K562 (cell line): ENCODE results near the gene TMEM217. TPM values are rescaled to one million over a fixed set of nuclear protein-coding genes. Genes with fewer than 3 reads are reported as not detected.
A peak's percentile ranks its signal among the peaks of the same experiment; 100 is the strongest.

Experiments used
- BCOR ChIP-seq: fragments of 450-650 bp; IDR thresholded peaks from 2 replicates; pipeline ENCODE4 v1.6.1; 2016
- BRF1 ChIP-seq: IDR thresholded peaks from 3 replicates; pipeline ENCODE4 v1.6.1; 2011; ENCODE audit warnings: borderline replicate concordance, mild to moderate bottlenecking; ENCODE audit not compliant: insufficient read length; ENCODE audit errors: extremely low read depth
- CEBPG ChIP-seq, 3 experiments: fragments of 200-800 bp in 1 of 3; sonication (Bioruptor generic) in 1 of 3; sonication (generic) in 1 of 3; formaldehyde crosslinking in 1 of 3; IDR thresholded peaks in 2 of 3; conservative IDR thresholded peaks in 1 of 3; 2 replicates each; pipeline versions ENCODE4 v1.6.1 to v1.8.0; 2016 to 2022; ENCODE audit warnings: missing compliant biosample characterization in 2 of 3, missing genetic modification characterization in 2 of 3, mild to moderate bottlenecking in 1 of 3, missing genetic modification reagents in 1 of 3
- CTBP1 ChIP-seq: fragments of 450-650 bp; IDR thresholded peaks from 2 replicates; pipeline ENCODE4 v1.6.1; 2016; ENCODE audit warnings: borderline replicate concordance
- EHMT2 ChIP-seq: fragments of 450-650 bp; IDR thresholded peaks from 2 replicates; pipeline ENCODE4 v1.6.1; 2018; ENCODE audit warnings: antibody characterized with exemption
- HIVEP1 ChIP-seq: fragments of 250-450 bp; sonication (Bioruptor Pico); IDR thresholded peaks from 2 replicates; pipeline ENCODE4 v1.4.0; 2020; ENCODE audit warnings: mild to moderate bottlenecking
- JUN ChIP-seq, 2 experiments: sonication (generic) in 1 of 2; formaldehyde crosslinking in 1 of 2; IDR thresholded peaks; 2 replicates each; pipeline versions ENCODE4 v1.6.1 to v1.8.0; 2012 to 2022; ENCODE audit warnings: borderline replicate concordance in 2 of 2, mild to moderate bottlenecking in 2 of 2, improper control_type of control experiment in 1 of 2, low read depth in 1 of 2, low read length in 1 of 2, missing genetic modification reagents in 1 of 2
- KDM2B ChIP-seq: fragments of 250-450 bp; sonication (Bioruptor Pico); IDR thresholded peaks from 2 replicates; pipeline ENCODE4 v1.8.0; 2021; ENCODE audit warnings: mild to moderate bottlenecking, moderate library complexity
- KDM5B ChIP-seq: fragments of 200-600 bp; sonication (generic); IDR thresholded peaks from 2 replicates; pipeline ENCODE4 v1.6.1; 2012; ENCODE audit warnings: low read depth, mild to moderate bottlenecking, moderate library complexity, low read length, control low read depth, inconsistent platforms; ENCODE audit not compliant: insufficient replicate concordance
- MTA3 ChIP-seq: fragments of 450-650 bp; formaldehyde crosslinking; IDR thresholded peaks from 2 replicates; pipeline ENCODE4 v1.6.1; 2017; ENCODE audit warnings: mild to moderate bottlenecking, borderline replicate concordance
- POLR2B ChIP-seq: fragments of 450-650 bp; IDR thresholded peaks from 2 replicates; pipeline ENCODE4 v1.6.1; 2018; ENCODE audit warnings: low read depth; ENCODE audit not compliant: partially characterized antibody
- SOX6 ChIP-seq: fragments of 450-650 bp; IDR thresholded peaks from 2 replicates; pipeline ENCODE4 v1.6.1; 2014; ENCODE audit warnings: mild to moderate bottlenecking
- SPI1 ChIP-seq: IDR thresholded peaks from 2 replicates; pipeline ENCODE4 v1.6.1; 2011; ENCODE audit warnings: low read depth, low read length, control low read depth, borderline replicate concordance
- ZBTB17 ChIP-seq: fragments of 450-650 bp; formaldehyde crosslinking; IDR thresholded peaks from 2 replicates; pipeline ENCODE4 v1.4.0; 2020; ENCODE audit warnings: mild to moderate bottlenecking
- ZNF253 ChIP-seq: fragments of 250-450 bp; sonication (Bioruptor Pico); conservative IDR thresholded peaks from 2 replicates; pipeline ENCODE4 v1.6.1; 2021; ENCODE audit warnings: mild to moderate bottlenecking
- ZNF445 ChIP-seq: fragments of 250-450 bp; sonication (Bioruptor Pico); IDR thresholded peaks from 2 replicates; pipeline ENCODE4 v1.4.0; 2020; ENCODE audit warnings: low read depth, mild to moderate bottlenecking, moderate library complexity
- ZNF766 ChIP-seq: fragments of 200-800 bp; sonication (Bioruptor generic); conservative IDR thresholded peaks from 2 replicates; pipeline ENCODE4 v1.6.1; 2016; ENCODE audit warnings: missing genetic modification characterization, missing compliant biosample characterization
- polyA plus RNA-seq, 8 experiments: library from polyadenylated mRNA; depleted of rRNA in 4 of 8; stranded (reverse) in 5 of 8; unstranded in 3 of 8; fragments of >200 nt; fragmentation: Nextera tagmentation in 2 of 8; fragmentation: Illumina TruSeq in 1 of 8; extraction: Ambion mirVana in 2 of 8; extraction: Trizol in 1 of 8; gene quantifications; 2 replicates each; pipeline versions ENCODE4 v1.2.1 to v1.2.3, GENCODE V29; 2011 to 2014; ENCODE audit warnings: inconsistent platforms in 1 of 8, missing spikeins in 1 of 8
- total RNA-seq, 7 experiments: library from RNA; depleted of rRNA in 6 of 7; stranded (reverse); fragments of >200 nt in 6 of 7; fragmentation: Illumina TruSeq in 2 of 7; extraction: Trizol in 2 of 7; gene quantifications; 2 replicates each; pipeline versions ENCODE4 v1.2.1 to v1.2.3, GENCODE V29; 2011 to 2021; ENCODE audit warnings: low replicate concordance in 1 of 7
- TF ChIP-seq, protein P1 (sequence below): fragments of 200-800 bp; sonication (Bioruptor generic); IDR thresholded peaks from 2 replicates; pipeline ENCODE4 v1.6.1; 2016; ENCODE audit warnings: missing genetic modification characterization, missing compliant biosample characterization
- TF ChIP-seq, protein P2 (sequence below), 2 experiments: IDR thresholded peaks; 2 replicates each; pipeline ENCODE4 v1.6.1; 2011; ENCODE audit warnings: borderline replicate concordance in 1 of 2, control low read depth in 1 of 2, low read depth in 1 of 2, low read length in 1 of 2, mild to moderate bottlenecking in 1 of 2, mixed read lengths in 1 of 2, moderate library complexity in 1 of 2; ENCODE audit not compliant: insufficient read depth in 1 of 2, insufficient read length in 1 of 2, poor library complexity in 1 of 2, severe bottlenecking in 1 of 2; ENCODE audit errors: extremely low read depth in 1 of 2

The TMEM217 gene
- total and polyA plus RNA-seq, 9 of the 15 experiments (the other 6 are each of a cell fraction or from before 2014, with no cell fraction given) = 1.3 to 8.0 (median 1.9) TPM

DNA sequence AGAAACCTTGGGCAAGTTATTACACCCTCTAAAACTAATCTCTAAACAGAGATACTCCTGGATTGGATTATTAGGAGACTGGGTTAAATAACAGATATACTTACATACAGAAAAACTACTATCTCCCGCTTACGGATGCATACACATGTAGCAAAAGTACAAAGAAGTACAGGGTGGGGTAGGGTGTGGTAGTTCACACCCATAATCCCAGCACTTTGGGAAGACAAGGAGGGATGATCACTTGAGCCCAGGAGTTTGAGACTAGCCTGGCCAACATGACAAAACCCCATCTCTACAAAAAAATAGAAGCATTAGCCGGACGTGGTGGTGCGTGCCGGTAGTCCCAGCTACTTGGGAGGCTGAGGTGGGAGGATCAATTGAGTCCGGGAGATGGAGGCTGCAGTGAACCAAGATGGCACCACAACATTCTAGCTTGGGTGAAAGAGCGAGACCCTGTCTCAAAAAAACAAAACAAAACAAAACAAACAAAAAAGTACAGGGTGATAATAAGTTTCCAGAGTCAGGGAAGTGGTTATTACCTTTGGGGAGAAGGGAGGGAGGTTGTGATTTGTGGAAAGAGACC is 79.9 kb downstream of the TMEM217 start (continued):
- TF ChIP-seq, protein P1, sequence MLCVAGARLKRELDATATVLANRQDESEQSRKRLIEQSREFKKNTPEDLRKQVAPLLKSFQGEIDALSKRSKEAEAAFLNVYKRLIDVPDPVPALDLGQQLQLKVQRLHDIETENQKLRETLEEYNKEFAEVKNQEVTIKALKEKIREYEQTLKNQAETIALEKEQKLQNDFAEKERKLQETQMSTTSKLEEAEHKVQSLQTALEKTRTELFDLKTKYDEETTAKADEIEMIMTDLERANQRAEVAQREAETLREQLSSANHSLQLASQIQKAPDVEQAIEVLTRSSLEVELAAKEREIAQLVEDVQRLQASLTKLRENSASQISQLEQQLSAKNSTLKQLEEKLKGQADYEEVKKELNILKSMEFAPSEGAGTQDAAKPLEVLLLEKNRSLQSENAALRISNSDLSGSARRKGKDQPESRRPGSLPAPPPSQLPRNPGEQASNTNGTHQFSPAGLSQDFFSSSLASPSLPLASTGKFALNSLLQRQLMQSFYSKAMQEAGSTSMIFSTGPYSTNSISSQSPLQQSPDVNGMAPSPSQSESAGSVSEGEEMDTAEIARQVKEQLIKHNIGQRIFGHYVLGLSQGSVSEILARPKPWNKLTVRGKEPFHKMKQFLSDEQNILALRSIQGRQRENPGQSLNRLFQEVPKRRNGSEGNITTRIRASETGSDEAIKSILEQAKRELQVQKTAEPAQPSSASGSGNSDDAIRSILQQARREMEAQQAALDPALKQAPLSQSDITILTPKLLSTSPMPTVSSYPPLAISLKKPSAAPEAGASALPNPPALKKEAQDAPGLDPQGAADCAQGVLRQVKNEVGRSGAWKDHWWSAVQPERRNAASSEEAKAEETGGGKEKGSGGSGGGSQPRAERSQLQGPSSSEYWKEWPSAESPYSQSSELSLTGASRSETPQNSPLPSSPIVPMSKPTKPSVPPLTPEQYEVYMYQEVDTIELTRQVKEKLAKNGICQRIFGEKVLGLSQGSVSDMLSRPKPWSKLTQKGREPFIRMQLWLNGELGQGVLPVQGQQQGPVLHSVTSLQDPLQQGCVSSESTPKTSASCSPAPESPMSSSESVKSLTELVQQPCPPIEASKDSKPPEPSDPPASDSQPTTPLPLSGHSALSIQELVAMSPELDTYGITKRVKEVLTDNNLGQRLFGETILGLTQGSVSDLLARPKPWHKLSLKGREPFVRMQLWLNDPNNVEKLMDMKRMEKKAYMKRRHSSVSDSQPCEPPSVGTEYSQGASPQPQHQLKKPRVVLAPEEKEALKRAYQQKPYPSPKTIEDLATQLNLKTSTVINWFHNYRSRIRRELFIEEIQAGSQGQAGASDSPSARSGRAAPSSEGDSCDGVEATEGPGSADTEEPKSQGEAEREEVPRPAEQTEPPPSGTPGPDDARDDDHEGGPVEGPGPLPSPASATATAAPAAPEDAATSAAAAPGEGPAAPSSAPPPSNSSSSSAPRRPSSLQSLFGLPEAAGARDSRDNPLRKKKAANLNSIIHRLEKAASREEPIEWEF (CRISPR knock-in tag) = peak; percentile 23; the same call in 1 of the 2 replicates
- TF ChIP-seq, protein P2, sequence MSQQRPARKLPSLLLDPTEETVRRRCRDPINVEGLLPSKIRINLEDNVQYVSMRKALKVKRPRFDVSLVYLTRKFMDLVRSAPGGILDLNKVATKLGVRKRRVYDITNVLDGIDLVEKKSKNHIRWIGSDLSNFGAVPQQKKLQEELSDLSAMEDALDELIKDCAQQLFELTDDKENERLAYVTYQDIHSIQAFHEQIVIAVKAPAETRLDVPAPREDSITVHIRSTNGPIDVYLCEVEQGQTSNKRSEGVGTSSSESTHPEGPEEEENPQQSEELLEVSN (IDR thresholded peaks at IDR 0.05; ENCODE audit: borderline replicate concordance in 1 of 2, extremely low read depth in 1 of 2, insufficient read depth in 1 of 2, insufficient read length in 1 of 2, low read depth in 1 of 2, low read length in 1 of 2, poor library complexity in 1 of 2, severe bottlenecking in 1 of 2) = no peak
- TF ChIP-seq MTA3 (0 out of 2 replicates have a peak, but pooled peaks have one; percentile 0), JUN (IDR thresholded peaks at IDR 0.05; ENCODE audit: borderline replicate concordance, low read depth, low read length) (no peak), JUN (CRISPR knock-in tag; IDR thresholded peaks at IDR 0.05; ENCODE audit: borderline replicate concordance) (no peak), POLR2B (no peak), EHMT2 (peak; percentile 78), BRF1 (no peak), KDM2B (CRISPR knock-in tag) (no peak), SOX6 (0 out of 2 replicates have a peak, but pooled peaks have one; percentile 17), HIVEP1 (peak; percentile 3; the same call in 1 of the 2 replicates), KDM5B (no peak), ZBTB17 (no peak), ZNF445 (CRISPR knock-in tag) (peak; percentile 6; the same call in 1 of the 2 replicates), BCOR (peak; percentile 74), CEBPG (CRISPR knock-in tag; IDR thresholded peaks at IDR 0.05) (no peak), CEBPG (tag; conservative IDR thresholded peaks at IDR 0.05 in 1 of 2, IDR thresholded peaks at IDR 0.05 in 1 of 2) (no peak), ZNF766 (CRISPR knock-in tag) (0 out of 2 replicates have a peak, but pooled peaks have one; percentile 15), SPI1 (no peak), ZNF253 (CRISPR knock-in tag) (no peak), CTBP1 (peak; percentile 26; the same call in 1 of the 2 replicates)
